Measurements from ENCODE around the gene PTPRM. TPM values are rescaled to one million over a fixed set of nuclear protein-coding genes. Genes with fewer than 3 reads are reported as not detected.

Gene PTPRM
- total RNA-seq, 4 donors from 2014 or later = 62.7 to 94.0 (median 76.0) TPM

DNA sequence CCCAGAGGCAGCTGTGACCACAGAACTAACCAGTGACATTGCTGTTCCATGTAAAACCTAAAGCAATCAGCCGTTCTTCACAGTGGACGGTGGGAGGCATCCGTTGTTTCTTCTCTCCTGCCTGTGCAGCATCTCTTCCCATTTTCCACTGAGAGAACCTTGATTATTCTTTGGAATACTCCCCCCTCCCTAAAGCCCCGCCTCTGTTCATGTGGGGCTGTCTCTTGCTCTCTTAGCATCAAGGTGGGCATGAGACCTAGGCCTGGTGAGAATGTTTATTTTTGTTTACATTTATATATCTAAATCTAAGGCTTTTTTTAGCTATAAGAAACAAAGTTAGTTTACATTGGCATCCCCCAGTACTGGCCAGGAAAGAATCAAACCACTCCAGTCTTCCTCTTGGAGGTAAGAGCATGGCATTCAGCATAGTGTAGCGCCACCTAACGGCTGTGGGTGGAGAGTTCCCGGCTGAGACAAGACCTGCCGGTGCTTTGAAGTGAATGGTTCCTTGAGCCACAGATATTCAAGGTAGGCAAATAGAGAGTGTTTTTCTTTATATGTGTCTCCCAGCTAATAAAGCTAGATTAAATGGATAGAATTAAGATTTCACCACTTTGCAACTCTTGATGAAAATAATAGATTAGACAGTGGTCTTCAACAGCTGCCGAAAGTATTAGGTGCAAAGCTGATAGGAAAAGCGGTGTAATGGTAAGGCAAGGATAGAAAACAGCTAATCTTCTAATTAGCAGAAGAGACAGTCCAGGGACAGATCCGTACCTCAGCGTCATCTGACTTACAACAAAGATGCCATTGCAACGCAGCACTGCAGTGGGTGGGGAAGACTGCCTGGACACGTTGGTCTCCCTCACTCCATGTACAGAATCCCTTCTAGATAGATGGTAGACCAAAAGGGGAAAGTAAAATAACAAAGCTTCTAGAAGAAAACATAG lies 822.5 kb downstream of the PTPRM start:
- no peaks in the 10 kb centered on the region for H3K27me3 ChIP-seq
- no peak for TF ChIP-seq EP300 (IDR thresholded peaks at IDR 0.05)
- TF ChIP-seq, protein P1, sequence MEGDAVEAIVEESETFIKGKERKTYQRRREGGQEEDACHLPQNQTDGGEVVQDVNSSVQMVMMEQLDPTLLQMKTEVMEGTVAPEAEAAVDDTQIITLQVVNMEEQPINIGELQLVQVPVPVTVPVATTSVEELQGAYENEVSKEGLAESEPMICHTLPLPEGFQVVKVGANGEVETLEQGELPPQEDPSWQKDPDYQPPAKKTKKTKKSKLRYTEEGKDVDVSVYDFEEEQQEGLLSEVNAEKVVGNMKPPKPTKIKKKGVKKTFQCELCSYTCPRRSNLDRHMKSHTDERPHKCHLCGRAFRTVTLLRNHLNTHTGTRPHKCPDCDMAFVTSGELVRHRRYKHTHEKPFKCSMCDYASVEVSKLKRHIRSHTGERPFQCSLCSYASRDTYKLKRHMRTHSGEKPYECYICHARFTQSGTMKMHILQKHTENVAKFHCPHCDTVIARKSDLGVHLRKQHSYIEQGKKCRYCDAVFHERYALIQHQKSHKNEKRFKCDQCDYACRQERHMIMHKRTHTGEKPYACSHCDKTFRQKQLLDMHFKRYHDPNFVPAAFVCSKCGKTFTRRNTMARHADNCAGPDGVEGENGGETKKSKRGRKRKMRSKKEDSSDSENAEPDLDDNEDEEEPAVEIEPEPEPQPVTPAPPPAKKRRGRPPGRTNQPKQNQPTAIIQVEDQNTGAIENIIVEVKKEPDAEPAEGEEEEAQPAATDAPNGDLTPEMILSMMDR (IDR thresholded peaks at IDR 0.05) = peak; percentile 62 to 73 (median 66)
- no peak for DNase-seq (ENCODE audit: extremely low spot score)
- intact Hi-C loops (cut with DNase I) = loop anchor here (10.0 kb wide), 2 partner anchors 815 to 1115 kb away; no protein-coding TSS in a partner anchor
- H3K27ac ChIP-seq (replicated peaks in 1 of 4) = no peak overlapping the region
- H3K36me3 ChIP-seq = peaks cover 8 to 90% (median 63%) of the 10 kb centered on the region in 4 donors
- H3K9me3 ChIP-seq = no peaks in the 10 kb centered on the region
- no peak overlapping the region for H3K4me3 ChIP-seq
- no peaks in the 10 kb centered on the region for H3K4me1 ChIP-seq
- 65% methylated on average over 14 of the region's 14 CpGs for WGBS

DNA sequence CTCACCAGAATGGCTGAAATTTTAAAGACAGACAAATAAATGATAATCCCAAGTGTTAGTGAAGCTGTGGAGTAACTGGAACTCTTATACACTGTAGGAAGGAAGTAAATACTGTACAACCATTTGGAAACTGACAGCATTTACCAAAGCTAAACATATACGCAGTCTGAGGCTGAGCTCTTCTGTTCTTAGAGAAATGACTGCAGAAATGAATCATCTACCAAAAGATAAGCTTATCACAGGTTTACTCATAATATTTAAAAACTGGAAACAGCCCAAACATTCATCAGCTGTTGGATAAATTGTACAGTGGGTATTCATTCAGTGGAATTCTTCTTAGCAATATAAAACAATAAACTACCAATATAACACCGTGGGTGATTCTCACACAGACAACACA lies 824.0 kb downstream of the PTPRM start:
- no peak overlapping the region for H3K4me3 ChIP-seq
- H3K27ac ChIP-seq (replicated peaks in 1 of 4) = no peak overlapping the region
- H3K9me3 ChIP-seq = no peaks in the 10 kb centered on the region
- WGBS = 82% methylated on average over 2 of the region's 2 CpGs
- TF ChIP-seq, protein P1 (IDR thresholded peaks at IDR 0.05) = no peak
- no peak for DNase-seq (ENCODE audit: extremely low spot score)
- H3K27me3 ChIP-seq = no peaks in the 10 kb centered on the region
- H3K36me3 ChIP-seq = peaks cover 17 to 90% (median 65%) of the 10 kb centered on the region in 4 donors
- H3K4me1 ChIP-seq = no peaks in the 10 kb centered on the region
- intact Hi-C loops (cut with DNase I) = loop anchor here (10.0 kb wide), 1 partner anchor 1116 kb away; no protein-coding TSS in a partner anchor

DNA sequence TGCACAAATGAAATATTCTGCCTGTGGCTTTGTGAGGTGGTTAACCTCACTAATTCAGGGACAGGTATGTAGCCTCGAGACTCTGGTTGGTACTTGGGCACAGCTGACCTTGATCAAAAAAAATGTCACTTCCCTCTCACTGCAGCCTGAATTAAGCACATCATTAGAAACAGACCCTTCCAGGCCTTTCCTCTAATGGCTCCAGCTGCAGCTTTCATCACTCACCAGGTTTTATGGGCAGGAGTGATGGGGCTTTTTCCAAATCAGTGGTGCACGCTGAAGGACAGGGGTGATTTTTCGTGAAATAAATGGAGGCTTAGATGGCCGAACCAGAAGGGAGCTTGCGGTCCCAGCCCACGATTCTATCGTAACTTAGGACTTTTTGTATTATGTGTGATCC lies 829.1 kb downstream of the PTPRM start:
- TF ChIP-seq POLR2A (IDR thresholded peaks at IDR 0.05; ENCODE audit: low read depth) (no peak), EP300 (IDR thresholded peaks at IDR 0.05) (no peak), POLR2AphosphoS5 (IDR thresholded peaks at IDR 0.05) (no peak)
- TF ChIP-seq, protein P1 (IDR thresholded peaks at IDR 0.05) = no peak
- Histone ChIP-seq H3K27me3 (no peaks in the 10 kb centered on the region), H3K4me3 (no peak overlapping the region), H3K4me1 (no peaks in the 10 kb centered on the region), H3K36me3 (peaks cover 18 to 92% (median 73%) of the 10 kb centered on the region in 4 donors), H3K27ac (replicated peaks in 1 of 4) (no peak overlapping the region), H3K9me3 (no peaks in the 10 kb centered on the region)
- DNase-seq (ENCODE audit: extremely low spot score) = no peak
- WGBS = 92% methylated on average over 7 of the region's 7 CpGs
- intact Hi-C loops (cut with DNase I) = loop anchor here (10.0 kb wide), 1 partner anchor 1121 kb away; no protein-coding TSS in a partner anchor

DNA sequence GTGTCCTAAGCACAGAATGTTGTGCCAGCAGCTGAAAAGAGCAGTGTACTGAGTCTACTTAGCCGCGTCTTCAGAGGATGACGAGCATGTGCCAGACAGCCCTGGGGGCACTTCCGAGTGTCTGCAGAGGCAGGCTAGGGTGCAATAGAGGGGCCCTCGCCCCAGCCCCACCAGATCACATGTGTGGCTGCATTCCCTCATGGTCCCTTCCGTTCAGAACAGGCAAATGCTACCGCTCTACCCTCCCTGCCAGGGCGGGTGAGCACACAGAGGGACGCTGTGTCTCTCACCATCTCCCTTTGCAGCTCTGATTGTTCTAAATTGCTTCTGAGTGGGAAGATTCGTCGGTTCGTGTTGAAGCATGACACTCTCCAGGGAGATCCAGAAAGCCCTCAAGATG lies 829.9 kb downstream of the PTPRM start:
- peaks cover 21 to 97% (median 78%) of the 10 kb centered on the region in 4 donors for H3K36me3 ChIP-seq
- 77% methylated on average over 9 of the region's 12 CpGs for WGBS
- no peaks in the 10 kb centered on the region for H3K27me3 ChIP-seq
- DNase-seq (ENCODE audit: extremely low spot score) = no peak
- TF ChIP-seq, protein P1 (IDR thresholded peaks at IDR 0.05) = no peak
- TF ChIP-seq EP300 (IDR thresholded peaks at IDR 0.05) = no peak
- no peak for TF ChIP-seq POLR2AphosphoS5 (IDR thresholded peaks at IDR 0.05)
- H3K9me3 ChIP-seq = no peaks in the 10 kb centered on the region
- no peak overlapping the region for H3K27ac ChIP-seq (replicated peaks in 1 of 4)
- no peak overlapping the region for H3K4me3 ChIP-seq
- H3K4me1 ChIP-seq = no peaks in the 10 kb centered on the region
- intact Hi-C loops (cut with DNase I) = loop anchor here (10.0 kb wide), 1 partner anchor 1122 kb away; no protein-coding TSS in a partner anchor

All from esophagus muscularis mucosa (tissue), 4 donors.